GM20000 (cell line): Measurements from ENCODE around the gene DLG2.
"Not testable (repeated sequence)": the region's sequence is repeated elsewhere in the genome, so short reads cannot be mapped to it uniquely, and the experiment has no call there.

Experiments used
- DNase-seq: peaks from one replicate; pipeline ENCODE4 v3.0.0; 2012; ENCODE audit warnings: low spot score
- CTCF ChIP-seq: IDR thresholded peaks from 2 replicates; pipeline ENCODE4 v1.5.1; 2012; ENCODE audit warnings: mild to moderate bottlenecking, control low read depth; ENCODE audit errors: extremely low read depth, missing control alignments

DLG2 gene

GRCh38 chr11:85377901-85378300 is 249.2 kb downstream of the DLG2 start:
- no peak for TF ChIP-seq CTCF
- no peak for DNase-seq

GRCh38 chr11:85359859-85360258 is 267.3 kb downstream of the DLG2 start:
- DNase-seq = no peak
- no peak for TF ChIP-seq CTCF

GRCh38 chr11:85355921-85356320 is 271.2 kb downstream of the DLG2 start:
- no peak for DNase-seq
- no peak for TF ChIP-seq CTCF

GRCh38 chr11:85349539-85349938 is 277.6 kb downstream of the DLG2 start:
- DNase-seq = not testable (repeated sequence)

GRCh38 chr11:85348945-85349344 is 278.2 kb downstream of the DLG2 start:
- no peak for TF ChIP-seq CTCF
- no peak for DNase-seq

GRCh38 chr11:85347291-85347690 is 279.9 kb downstream of the DLG2 start:
- DNase-seq = no peak
- no peak for TF ChIP-seq CTCF

- no peak for TF ChIP-seq CTCF
Measured at GRCh38 chr11:85346484-85346883, 280.7 kb downstream of the DLG2 start.

GRCh38 chr11:85340846-85341245 is 286.3 kb downstream of the DLG2 start:
- DNase-seq = not testable (repeated sequence)

More at GRCh38 chr11:85346484-85346883, 280.7 kb downstream of the DLG2 start:
- no peak for DNase-seq

- TF ChIP-seq CTCF = no peak
- DNase-seq = no peak
Measured at GRCh38 chr11:85318573-85318972, 308.6 kb downstream of the DLG2 start.
